Heart left ventricle (tissue), 13 donors: ENCODE measurements around the gene CHST6.

ENCODE experiments used
- POLR2A ChIP-seq, 2 donors: fragments of 450-650 bp; IDR thresholded peaks; one replicate each; pipeline ENCODE4 v1.6.1; 2017; ENCODE audit warnings: antibody characterized with exemption in 2 of 2, mild to moderate bottlenecking in 2 of 2, moderate library complexity in 2 of 2
- TF ChIP-seq, protein P1 (sequence below), 12 donors: fragments of 200-600 bp; sonication (generic) in 4 of 12; IDR thresholded peaks; one replicate each; pipeline versions ENCODE4 v1.5.0 to v1.8.0; 2018 to 2022; ENCODE audit warnings: antibody characterized with exemption in 12 of 12, mild to moderate bottlenecking in 5 of 12
- donor health status: ischemic (EF 13 %, LVEDD 7.1; RV severe dilation, severe dysfunction).
- donor health status: DM: no; HTN: yes; CAD: no.
- donor health status: DM: no; HTN: no; CAD: no.
- donor health status: ischemic (EF 25% LVEDD 6.9; RV normal size, moderate dysfunction).
- donor health status: ischemic (EF 25% LVEDD 5.7; RV mildly dilated, moderate dysfunction).
- donor health status: ischemic (EF 35%, LVEDD 5.7; RV mildly dilated, moderate dysfunction).
- donor health status: nonischemic (EF 11% LVEDD 7.7; RV severe dilation, severe dysfunction).
- donor health status: DM: yes; HTN: yes; CAD: no.
- donor health status: PGD.
- donor health status: ischemic (EF 29% LVEDD 5.4; RV normal size, mild dysfunction).
- donor health status: nonischemic (EF 23%, LVEDD 6.1; RV moderate dilation, normal function).

DNA sequence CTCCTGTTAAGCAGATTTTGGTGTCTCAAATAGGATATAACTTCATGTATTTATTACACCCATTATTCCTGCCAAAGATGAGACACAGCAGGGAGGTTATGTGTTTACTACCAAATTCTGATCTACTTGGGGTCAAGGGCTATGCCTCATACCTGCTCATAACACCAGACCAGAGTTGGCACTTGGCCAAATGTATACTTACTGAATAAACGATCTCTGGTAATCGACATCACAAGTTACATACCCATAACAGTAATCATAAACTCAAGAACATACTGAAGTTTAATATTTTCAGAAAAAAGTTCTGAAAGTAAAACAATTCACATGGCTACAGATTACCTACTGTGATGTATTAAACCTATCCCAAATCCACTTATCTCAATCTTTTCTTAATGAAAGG, 33.7 kb downstream of the CHST6 start:
- TF ChIP-seq, protein P1, sequence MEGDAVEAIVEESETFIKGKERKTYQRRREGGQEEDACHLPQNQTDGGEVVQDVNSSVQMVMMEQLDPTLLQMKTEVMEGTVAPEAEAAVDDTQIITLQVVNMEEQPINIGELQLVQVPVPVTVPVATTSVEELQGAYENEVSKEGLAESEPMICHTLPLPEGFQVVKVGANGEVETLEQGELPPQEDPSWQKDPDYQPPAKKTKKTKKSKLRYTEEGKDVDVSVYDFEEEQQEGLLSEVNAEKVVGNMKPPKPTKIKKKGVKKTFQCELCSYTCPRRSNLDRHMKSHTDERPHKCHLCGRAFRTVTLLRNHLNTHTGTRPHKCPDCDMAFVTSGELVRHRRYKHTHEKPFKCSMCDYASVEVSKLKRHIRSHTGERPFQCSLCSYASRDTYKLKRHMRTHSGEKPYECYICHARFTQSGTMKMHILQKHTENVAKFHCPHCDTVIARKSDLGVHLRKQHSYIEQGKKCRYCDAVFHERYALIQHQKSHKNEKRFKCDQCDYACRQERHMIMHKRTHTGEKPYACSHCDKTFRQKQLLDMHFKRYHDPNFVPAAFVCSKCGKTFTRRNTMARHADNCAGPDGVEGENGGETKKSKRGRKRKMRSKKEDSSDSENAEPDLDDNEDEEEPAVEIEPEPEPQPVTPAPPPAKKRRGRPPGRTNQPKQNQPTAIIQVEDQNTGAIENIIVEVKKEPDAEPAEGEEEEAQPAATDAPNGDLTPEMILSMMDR (IDR thresholded peaks at IDR 0.05) = no peak
- TF ChIP-seq POLR2A (IDR thresholded peaks at IDR 0.05) = no peak
